Stimulated activated CD8-positive, alpha-beta memory T cell treated with anti-CD3 and anti-CD28 coated beads, Interleukin-15, amount 100 ng/mL, for 1 hour (primary cell): ENCODE results near the gene ODAD3.
"Not testable (repeated sequence)": the region's sequence is repeated elsewhere in the genome, so short reads cannot be mapped to it uniquely, and the experiment has no call there.

Experiments
- DNase-seq: peaks from one replicate; pipeline ENCODE4 v3.0.0-alpha.2; 2020; ENCODE audit warnings: low read depth

The ODAD3 gene

GRCh38 chr19:11437955-11438354 lies 3.0 kb upstream of the ODAD3 start:
- DNase-seq = no peak

DNA sequence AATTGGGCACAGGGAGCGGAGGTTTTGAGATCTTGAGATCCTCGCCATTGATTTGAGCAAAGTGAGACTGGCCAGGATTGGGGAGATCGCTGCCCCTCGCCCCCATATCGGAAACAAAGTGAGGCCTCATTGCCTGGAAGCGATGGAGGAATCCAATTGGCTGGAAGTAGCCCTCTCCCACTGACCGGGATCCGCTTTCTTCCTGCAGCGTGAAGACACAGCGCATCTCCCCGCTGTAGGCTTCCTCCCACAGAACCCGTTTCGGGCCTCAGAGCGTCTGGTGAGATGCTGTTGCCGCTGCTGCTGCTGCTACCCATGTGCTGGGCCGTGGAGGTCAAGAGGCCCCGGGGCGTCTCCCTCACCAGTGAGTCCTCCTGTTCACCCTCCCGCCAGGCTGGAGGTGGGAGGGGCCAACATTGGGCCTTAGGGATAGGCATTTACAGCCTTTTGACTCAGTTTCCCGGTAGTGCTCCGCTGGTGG lies 952 bp upstream of the ODAD3 start:
- no peak for DNase-seq

GRCh38 chr19:11434703-11435056 lies 241 bp downstream of the ODAD3 start:
- DNase-seq = no peak

DNA sequence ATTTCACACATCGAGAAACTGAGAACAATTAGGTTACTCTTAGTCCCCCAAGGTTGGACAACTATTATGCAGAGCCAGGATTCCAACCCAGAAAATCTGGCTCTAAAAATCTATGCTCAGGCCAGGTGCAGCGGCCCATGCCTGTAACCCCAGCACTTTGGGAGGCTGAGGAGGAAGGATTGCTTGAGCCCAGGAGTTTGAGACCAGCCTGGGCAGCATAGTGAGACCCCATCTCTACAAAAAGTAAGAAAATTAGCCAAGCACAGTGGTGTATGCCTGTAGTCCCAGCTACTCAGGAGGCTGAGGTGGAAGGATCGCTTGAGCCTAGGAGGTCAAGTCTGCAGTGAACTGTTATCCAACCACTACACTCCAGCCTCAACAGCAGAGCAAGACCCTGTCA lies 1.4 kb downstream of the ODAD3 start:
- not testable (repeated sequence) for DNase-seq

GRCh38 chr19:11426656-11427055 lies 8.3 kb downstream of the ODAD3 start:
- DNase-seq = no peak

DNA sequence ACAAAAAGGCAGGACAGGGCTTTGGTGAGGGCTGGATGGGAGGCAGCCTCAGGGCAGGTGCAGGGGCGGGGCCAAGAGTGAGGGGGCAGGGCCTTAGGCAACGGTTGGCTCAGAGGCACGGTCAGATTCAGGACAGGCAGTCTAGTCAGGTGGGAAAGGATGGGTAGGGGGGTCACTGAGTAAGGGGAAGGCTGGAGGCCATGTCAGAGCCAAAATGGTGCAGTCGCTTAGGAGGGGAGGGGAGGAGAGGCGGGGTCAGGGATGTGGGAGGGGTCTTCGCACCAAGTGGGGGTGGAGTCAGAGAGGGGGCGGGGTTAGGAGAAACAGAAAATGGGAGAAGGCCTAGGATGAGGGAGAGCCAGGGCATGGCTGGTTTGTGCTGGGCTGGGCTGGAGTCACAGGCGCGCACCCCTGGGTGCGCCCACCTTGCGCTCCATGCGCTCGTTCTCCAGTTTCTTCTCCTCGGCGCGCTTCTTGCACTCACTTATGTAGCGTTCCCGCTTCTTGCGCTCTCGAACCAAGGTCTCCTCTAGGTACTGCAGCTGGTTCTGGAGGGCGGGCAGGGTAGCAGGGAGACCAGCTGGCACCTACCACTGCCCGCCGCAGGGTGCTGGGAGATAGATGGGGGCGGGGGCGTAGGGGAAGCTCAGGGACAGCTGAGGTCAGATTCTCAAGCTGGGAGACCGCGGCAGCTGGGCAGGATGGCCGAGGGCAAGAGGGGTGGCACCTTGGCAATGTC lies 9.0 kb downstream of the ODAD3 start:
- no peak for DNase-seq

DNA sequence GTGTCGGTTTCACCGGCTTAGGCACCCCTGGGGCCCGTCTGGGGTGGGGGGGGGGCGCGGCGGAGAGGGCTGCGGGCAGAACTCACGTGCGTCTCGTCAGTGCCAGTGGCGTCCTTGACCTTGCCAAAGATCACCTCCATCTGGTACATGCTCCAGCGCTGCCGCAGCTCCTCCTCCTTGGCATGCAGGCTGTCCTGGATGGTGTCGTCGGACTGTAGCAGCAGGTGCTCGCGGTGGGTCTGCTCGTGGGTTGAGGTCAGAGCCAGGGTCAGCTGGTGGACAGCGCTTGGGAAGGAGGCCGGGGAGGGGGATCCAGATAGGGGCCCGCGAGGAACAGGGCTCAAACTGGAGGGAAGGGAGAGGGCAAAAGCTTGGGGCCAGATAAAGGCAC lies 11.1 kb downstream of the ODAD3 start:
- no peak for DNase-seq

- DNase-seq = no peak
Measured at GRCh38 chr19:11423164-11423790, 11.6 kb downstream of the ODAD3 start.

GRCh38 chr19:11422163-11423065 lies 12.5 kb downstream of the ODAD3 start:
- DNase-seq = peak; percentile 28

- DNase-seq = peak; percentile 34
Measured at GRCh38 chr19:11421371-11422098, 13.4 kb downstream of the ODAD3 start.

- DNase-seq = no peak
Measured at GRCh38 chr19:11420429-11421370, 14.2 kb downstream of the ODAD3 start.

DNA sequence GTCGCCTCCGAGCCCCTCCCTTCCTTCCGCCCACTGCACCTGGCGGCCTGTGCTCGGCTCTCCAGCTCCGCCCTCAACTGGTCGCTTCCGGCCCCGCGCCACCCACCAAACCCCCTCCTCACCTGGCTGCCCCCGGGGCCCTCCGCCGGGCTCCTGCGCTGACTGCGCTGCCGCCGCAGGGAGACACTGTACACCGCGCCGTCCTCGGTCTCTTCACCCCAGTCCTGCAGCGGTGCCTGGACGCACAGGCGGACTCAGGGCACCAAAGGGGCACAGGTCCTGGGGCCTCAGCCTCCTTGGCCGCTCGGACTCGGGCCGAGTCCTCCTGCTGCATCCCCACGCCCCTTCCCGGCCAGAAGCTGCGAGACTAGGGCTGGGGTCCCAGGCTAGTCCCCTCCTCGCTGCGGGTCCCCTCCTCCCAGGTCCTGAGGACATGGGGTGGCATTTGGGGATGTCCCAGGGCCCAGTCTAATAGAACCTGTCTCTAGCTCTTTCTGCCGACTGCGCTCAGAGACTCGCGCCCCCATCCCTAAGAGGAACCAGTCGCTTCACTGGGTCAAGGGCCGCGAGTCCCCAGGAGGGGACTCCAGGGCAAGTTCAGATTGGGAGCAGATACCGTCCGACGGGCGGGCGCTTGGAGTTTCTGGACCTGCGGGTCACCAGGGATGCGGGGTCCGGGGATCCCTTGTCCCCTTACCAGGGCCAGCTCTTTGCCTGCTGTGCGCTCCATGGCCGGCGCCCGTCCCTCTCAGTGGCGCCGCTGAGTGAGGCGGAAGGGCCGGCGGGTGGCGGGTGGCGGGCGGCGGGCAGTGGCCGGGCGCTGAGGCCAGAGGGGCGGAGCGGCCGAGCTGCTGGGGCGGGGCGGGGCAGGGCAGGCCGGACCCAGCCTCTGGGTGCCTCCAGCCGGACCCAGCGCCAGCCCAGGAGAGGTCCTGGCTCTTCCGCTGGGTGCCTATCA lies 16.1 kb downstream of the ODAD3 start, which contains the start of gene RGL3:
Gene RGL3 (minus strand): TSS at position 766 of the 958 bp plus-strand sequence. CDS start 36 bp downstream, at position 730.
- no peak for DNase-seq

DNA sequence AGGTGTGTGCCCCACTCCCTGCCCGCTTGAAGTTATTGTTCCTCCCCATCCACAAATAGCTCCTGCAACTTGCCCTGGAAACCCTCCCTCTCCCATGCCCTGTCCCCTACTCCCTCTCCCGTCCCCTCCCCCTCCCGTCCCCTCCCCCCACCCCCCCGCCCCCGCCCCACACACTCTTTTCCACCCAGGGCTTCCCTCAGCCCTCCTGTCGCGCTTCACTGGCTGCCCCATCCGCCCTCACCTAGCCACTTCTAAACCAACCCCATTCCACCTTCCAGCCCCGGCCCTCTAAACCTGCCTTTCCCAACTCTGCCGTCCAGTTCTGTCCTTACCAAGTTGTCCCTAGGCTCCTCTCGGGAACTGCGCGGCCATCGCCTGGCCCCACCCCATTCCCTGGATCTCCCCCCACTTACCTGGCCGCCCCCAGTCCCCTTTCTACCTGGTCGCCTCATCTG lies 16.8 kb downstream of the ODAD3 start:
- DNase-seq = no peak

DNA sequence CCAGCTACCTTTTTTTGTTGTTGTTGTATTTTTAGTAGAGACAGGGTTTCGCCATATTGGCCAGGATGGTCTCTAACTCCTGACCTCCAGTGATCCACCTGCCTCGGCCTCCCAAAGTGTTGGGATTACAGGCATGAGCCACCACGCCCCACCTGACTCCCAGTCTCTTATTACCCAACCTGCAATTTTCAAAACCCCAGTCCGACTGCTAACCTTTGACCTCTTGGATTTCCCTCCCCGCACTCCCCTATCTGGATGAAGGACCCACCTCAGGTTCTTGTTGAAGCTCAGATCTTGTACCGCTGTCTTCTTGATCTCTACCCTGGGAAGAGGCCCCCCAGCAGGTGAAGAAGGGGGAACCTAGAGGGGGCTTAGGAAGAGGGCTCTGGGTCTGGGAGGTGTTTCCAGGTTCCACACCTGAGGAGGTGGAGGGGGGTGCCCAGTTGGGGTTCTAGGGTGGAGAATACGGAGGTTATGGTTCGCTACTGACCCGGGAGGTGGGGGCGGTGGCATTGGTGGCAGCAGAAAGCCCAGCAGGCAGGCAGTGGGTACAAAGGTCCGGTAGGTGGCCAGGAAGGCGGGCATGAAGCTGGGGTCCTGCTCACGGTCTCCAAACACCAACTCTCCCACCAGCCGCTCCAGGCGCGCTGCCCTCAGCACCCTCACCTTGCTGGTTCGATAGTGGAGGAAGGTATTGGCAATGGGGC lies 18.4 kb downstream of the ODAD3 start:
- DNase-seq = no peak

DNA sequence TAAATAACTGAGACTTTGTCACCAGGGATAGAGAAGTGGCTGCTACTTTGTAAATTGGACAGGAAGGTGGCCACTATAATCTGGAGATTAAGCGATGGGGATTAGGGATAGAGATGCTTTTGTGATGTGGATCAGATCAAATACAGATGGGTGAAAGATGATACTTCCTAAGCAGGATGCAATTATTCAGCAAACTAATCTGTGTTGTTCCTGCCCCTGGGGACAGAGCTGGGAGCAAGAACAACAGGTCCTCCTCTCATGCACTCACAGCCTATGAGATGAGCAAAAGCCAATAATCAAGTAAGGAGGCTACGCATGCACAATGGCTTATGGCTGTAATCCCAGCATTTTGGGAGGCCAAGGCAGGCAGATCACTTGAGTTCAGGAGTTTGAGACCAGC lies 20.4 kb downstream of the ODAD3 start:
- no peak for DNase-seq

DNA sequence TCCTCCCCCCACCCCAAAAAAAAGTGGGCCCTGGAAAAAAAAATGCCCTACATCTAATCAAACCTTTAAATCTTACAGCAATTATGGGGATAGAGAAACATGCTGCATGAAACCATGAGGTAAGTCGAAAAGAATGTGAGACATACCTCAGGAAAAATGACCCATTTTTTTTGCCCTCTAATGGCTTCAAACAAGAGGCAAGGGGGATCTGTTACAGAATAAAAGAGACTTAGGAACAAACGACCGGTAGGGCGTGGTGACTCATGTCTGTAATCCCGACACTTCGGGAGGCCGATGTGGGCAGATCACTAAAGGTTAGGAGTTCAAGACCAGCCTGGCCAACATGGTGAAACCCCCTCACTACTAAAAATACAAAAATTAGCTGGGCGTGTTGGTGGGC lies 24.2 kb downstream of the ODAD3 start:
- DNase-seq = no peak

- DNase-seq = no peak
Measured at GRCh38 chr19:11408591-11408990, 26.3 kb downstream of the ODAD3 start.

GRCh38 chr19:11406703-11407236 lies 28.2 kb downstream of the ODAD3 start:
- DNase-seq = not testable (repeated sequence)
